IPS-NIHi7 (cell line): ENCODE measurements around the gene IPO9.

Experiments
- DNase-seq: peaks from one replicate; pipeline ENCODE4 v3.0.0; 2012; ENCODE audit warnings: mixed read lengths; ENCODE audit errors: extremely low spot score

IPO9 gene

GRCh38 chr1:201828820-201829774, at the start of gene IPO9:
TSS of gene IPO9 (plus strand) at chr1:201829157. CDS start at chr1:201829210, 53 bp downstream.
- DNase-seq: peak; percentile 100

- no peak for DNase-seq
Measured at GRCh38 chr1:201779351-201779880, 49.5 kb upstream of the IPO9 start.

- no peak for DNase-seq
Measured at GRCh38 chr1:201780952-201781351, 48.0 kb upstream of the IPO9 start.

DNA sequence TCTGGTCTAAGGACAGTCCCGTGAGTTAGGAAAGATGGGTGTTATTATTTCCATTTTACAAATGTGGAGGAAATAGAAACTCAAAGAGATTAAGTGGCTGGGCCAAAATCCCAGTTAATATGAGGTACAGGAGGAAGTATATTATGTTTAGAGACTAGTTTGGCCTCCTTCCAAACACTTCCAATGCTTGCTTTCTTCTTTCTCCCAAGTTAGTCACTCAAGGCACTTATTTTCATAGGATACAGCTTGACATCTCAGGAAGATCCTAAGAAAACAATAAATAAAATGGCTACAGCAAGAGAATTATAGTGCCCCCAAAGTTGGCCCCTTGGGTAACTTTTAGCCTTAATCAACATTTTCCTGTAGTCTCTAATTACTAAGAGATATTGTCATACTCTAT, 47.5 kb upstream of the IPO9 start:
- no peak for DNase-seq

DNA sequence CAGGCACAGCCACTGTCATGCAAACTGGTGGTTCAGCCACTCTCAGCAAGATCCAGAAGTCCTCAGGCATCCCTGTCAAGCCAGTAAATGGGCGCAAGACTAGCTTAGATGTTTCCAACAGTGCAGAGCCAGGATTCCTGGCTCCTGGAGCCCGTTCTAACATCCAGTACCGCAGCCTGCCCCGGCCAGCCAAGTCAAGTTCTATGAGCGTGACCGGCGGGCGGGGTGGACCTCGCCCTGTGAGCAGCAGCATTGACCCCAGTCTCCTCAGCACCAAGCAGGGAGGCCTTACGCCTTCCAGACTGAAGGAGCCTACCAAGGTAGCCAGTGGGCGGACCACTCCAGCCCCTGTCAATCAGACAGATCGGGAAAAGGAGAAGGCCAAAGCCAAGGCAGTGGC, 46.6 kb upstream of the IPO9 start:
- DNase-seq: no peak

DNA sequence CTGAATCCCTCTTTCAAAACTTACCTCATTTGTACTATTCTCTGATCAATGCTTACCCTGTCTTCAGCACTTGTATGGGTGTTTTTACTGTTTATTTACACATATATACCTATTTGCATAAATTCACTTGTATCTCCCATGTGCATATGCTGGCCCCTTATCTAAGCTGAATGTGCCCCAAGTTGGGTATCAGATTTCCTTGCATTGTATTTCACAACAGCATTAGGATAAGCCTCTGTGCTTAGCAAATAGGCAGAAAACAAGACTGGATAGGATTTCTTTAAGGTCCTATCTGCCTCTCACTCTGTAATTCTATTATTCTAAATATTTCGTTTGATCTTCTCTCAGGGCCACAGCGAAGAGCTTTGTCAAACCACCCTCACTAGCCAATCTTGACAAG, 45.9 kb upstream of the IPO9 start:
- DNase-seq: no peak

GRCh38 chr1:201783572-201783971, 45.4 kb upstream of the IPO9 start:
- DNase-seq: peak; percentile 42

- no peak for DNase-seq
Measured at GRCh38 chr1:201785291-201785690, 43.7 kb upstream of the IPO9 start.

DNA sequence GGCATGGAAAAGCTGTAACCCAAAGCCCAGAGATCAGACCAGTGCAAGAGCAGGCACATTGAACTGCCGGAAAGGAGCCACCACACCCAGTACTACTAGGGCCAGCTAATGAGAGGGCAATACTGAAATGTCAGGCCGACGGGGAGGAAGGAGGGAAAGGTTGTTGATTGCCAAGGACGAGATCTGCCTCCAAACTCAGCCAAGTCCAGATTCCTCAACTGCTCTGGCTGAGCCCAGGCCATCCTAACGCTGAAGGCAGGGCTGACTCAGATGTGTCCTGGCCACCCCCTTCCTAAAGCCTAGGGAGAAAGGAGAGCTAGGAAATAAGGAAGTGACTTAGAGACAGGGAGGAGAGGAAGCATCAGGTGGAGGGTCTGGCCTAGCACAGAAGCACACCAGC, 42.1 kb upstream of the IPO9 start:
- DNase-seq: no peak

- DNase-seq: no peak
Measured at GRCh38 chr1:201788296-201788695, 40.7 kb upstream of the IPO9 start.

DNA sequence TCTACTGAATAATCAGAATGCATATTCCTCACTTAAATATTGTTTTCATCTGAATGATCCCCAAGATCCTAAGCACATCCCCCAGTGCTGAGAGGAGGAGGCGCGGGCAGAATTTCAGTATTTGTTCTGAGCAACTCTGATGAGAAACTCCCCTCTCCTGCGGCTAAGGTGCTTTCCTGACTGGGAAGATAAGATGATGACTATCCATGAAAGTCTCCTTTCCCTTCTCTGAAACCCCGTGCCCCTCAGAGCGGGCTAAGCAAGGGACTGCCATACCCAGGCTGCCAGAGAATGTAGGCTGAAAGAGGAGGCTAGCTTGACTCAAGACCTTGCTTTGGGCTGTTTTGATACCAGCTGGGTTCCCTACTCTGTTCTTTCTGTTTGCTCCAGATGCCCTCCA, 39.7 kb upstream of the IPO9 start:
- DNase-seq: no peak

GRCh38 chr1:201790261-201790660, 38.7 kb upstream of the IPO9 start:
- DNase-seq: no peak

- DNase-seq: no peak
Measured at GRCh38 chr1:201791051-201791778, 37.7 kb upstream of the IPO9 start.

GRCh38 chr1:201791779-201792173, 37.2 kb upstream of the IPO9 start:
- DNase-seq: no peak

GRCh38 chr1:201792534-201793305, 36.2 kb upstream of the IPO9 start:
- DNase-seq: peak; percentile 93

- no peak for DNase-seq
Measured at GRCh38 chr1:201793306-201793925, 35.5 kb upstream of the IPO9 start.

- DNase-seq: peak; percentile 52
Measured at GRCh38 chr1:201795066-201795465, 33.9 kb upstream of the IPO9 start.

- DNase-seq: no peak
Measured at GRCh38 chr1:201800246-201800645, 28.7 kb upstream of the IPO9 start.

DNA sequence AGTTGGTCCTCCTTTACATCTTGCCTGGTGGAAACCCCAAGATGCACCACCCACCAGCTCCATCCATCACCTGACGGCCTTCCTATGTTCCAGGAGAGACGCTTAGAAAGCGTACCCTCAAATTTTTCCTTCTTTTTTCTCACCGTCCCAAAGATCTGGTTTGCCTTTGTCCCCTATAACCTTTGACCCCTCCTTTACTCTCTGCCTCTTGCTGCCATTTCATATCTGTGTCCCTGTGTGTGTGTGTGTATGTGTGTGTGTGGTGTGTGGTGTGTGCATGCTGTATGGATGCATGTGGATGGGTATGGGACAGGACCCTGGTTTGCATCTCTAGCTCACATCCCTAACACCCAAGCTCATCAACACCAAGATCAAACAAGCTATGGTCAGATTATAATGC, 22.2 kb upstream of the IPO9 start:
- no peak for DNase-seq

DNA sequence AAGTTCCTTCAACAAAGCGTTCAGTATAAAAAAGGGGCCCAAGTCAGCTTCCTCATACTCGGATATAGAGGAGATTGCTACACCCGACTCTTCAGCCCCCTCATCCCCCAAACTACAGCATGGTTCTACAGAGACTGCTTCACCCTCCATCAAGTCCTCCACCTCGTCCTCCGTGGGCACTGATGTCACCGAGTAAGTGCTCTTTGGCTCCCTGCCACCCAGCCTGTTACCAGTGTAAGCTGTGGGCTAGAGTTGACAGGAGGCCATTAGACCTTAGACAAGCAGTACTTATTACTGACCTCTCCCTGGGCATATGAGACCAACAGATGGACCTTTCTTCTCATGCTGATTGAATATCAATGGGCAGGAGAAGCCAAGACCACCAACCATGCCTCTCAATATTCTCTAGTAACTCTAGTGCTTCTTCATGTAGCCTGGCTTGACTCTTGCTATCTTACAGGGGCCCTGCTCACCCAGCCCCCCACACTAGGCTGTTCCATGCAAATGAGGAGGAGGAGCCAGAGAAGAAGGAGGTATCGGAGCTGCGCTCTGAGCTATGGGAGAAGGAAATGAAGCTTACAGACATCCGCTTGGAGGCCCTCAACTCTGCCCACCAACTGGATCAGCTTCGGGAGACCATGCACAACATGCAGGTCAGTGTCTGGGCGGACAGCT, 20.9 kb upstream of the IPO9 start:
- no peak for DNase-seq

DNA sequence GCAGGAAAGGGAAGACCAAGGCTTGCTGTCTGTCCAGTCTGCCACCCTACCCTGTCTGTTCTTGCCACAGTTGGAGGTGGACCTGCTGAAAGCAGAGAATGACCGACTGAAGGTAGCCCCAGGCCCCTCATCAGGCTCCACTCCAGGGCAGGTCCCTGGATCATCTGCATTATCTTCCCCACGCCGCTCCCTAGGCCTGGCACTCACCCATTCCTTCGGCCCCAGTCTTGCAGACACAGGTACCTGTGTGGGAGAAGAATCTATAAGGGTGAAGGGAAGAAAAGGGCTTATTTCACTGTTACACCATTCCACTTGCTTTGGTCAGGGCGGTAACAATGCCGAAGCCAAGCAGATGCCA, 20.3 kb upstream of the IPO9 start:
- no peak for DNase-seq
